Gastrocnemius medialis (tissue), 4 donors: ENCODE measurements around the gene EN2. TPM values are rescaled to one million over a fixed set of nuclear protein-coding genes. Genes with fewer than 3 reads are reported as not detected.

Experiments used
- ATAC-seq, 2 donors: fragments of 150-250 bp; one replicate each; pipeline ENCODE4 v1.9.1; 2016
- DNase-seq, 2 donors: peaks; one replicate each; pipeline ENCODE4 v3.0.0-alpha.2; 2019
- H3K27ac ChIP-seq, 4 donors: fragments of 200-600 bp; sonication (generic); 1 replicate in 1 of 4; 2 replicates in 3 of 4; pipeline ENCODE4 v1.5.1; 2016 to 2018; ENCODE audit warnings: mild to moderate bottlenecking in 2 of 4, moderate library complexity in 1 of 4
- H3K27me3 ChIP-seq, 3 donors: fragments of 200-600 bp; sonication (generic) in 2 of 3; 1 replicate in 1 of 3; 2 replicates in 2 of 3; pipeline versions ENCODE4 v1.5.1 to v1.6.0; 2016 to 2019; ENCODE audit warnings: mild to moderate bottlenecking in 1 of 3, moderate library complexity in 1 of 3
- H3K36me3 ChIP-seq, 2 donors: fragments of 200-600 bp; sonication (generic) in 1 of 2; one replicate each; pipeline ENCODE4 v1.5.1; 2017 to 2018
- H3K4me1 ChIP-seq, 2 donors: fragments of 200-600 bp; sonication (generic) in 1 of 2; one replicate each; pipeline ENCODE4 v1.5.1; 2016 to 2017; ENCODE audit warnings: mild to moderate bottlenecking in 2 of 2
- H3K4me3 ChIP-seq, 4 donors: fragments of 200-600 bp; sonication (generic) in 3 of 4; 1 replicate in 1 of 4; 2 replicates in 3 of 4; pipeline ENCODE4 v1.5.1; 2016 to 2019; ENCODE audit warnings: mild to moderate bottlenecking in 2 of 4
- H3K9me3 ChIP-seq, 3 donors: fragments of 200-600 bp; sonication (generic) in 2 of 3; 1 replicate in 1 of 3; 2 replicates in 2 of 3; pipeline ENCODE4 v1.5.1; 2016 to 2019
- POLR2A ChIP-seq, 2 donors: fragments of 450-650 bp; IDR thresholded peaks; one replicate each; pipeline ENCODE4 v1.6.1; 2017; ENCODE audit warnings: antibody characterized with exemption in 2 of 2, mild to moderate bottlenecking in 2 of 2, moderate library complexity in 2 of 2
- in situ Hi-C, 4 donors: fragments of 200-750 bp; cut with MboI; loops; one replicate each; pipeline versions ENCODE4 v1.15.0 to v1.8.0; 2017; ENCODE audit warnings: low sequenced_read_pairs in 4 of 4
- intact Hi-C: fragments of 100-400 bp; cut with DNase I; formaldehyde crosslinking; loops from one replicate; pipeline ENCODE4 v1.15.1; 2023; ENCODE audit warnings: low total_unique reads
- total RNA-seq, 4 donors: library from RNA; depleted of rRNA; stranded (reverse); fragments of >200 nt; gene quantifications; one replicate each; pipeline versions ENCODE4 v1.1.0 to v1.2.3, GENCODE V29; 2016
- TF ChIP-seq, protein P1 (sequence below), 5 experiments: fragments of 450-650 bp in 3 of 5; fragments of 200-600 bp in 2 of 5; sonication (generic) in 2 of 5; IDR thresholded peaks in 4 of 5; conservative IDR thresholded peaks in 1 of 5; 1 replicate in 4 of 5; 2 replicates in 1 of 5; pipeline ENCODE4 v1.5.1; 2016 to 2019; ENCODE audit warnings: antibody characterized with exemption in 5 of 5, mild to moderate bottlenecking in 3 of 5, moderate library complexity in 3 of 5

Gene EN2
- total RNA-seq, 4 donors from 2014 or later = 0.31 to 1.2 (median 0.65) TPM

DNA sequence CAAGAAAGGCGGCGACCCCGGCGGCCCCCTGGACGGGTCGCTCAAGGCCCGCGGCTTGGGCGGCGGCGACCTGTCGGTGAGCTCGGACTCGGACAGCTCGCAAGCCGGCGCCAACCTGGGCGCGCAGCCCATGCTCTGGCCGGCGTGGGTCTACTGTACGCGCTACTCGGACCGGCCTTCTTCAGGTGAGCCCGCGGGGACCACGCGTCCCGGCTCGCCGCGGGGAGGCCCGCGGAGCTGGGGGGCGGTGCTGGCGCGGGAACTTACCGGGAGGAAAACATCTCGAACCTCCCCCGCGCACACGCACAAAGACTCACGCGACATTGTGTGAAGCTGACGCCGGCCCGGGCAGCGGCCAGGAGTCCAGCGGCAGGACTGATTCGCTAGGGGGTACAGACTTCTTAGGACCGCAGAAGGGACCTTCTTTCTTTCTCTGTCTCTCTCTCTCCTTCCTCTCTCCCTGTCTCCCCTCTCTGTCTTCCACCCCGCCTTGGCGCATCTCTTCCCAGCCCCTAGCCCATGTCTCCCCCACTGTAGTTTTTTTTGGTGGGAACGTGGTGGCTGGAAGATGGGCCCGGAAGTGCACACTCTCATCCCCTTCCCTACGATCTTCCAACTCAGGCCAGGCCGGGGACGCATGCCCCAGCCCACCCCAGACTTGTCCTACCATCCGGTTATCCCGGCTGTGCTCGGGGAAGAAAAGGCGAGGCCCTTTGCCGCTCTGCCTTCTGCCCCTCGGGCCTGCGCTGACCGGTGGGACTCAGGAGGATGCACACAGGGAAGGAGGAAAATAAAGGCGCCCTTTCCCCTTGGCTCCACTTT is 1.2 kb downstream of the EN2 start:
- H3K27ac ChIP-seq = no peak overlapping the region
- peaks cover 33 to 37% of the 10 kb centered on the region in 2 donors for H3K4me1 ChIP-seq
- peaks cover 81 to 91% (median 86%) of the 10 kb centered on the region in 3 donors for H3K27me3 ChIP-seq
- H3K36me3 ChIP-seq = no peaks in the 10 kb centered on the region
- in situ Hi-C loops (no loop called here), intact Hi-C loops (loop anchor here (5.0 kb wide), 2 partner anchors 77 to 457 kb away; partner anchors contain the start of gene PAXIP1)
- DNase-seq = no peak
- H3K4me3 ChIP-seq = peak overlapping the region; percentile 43 to 55 (median 44)
- ATAC-seq = no peak
- H3K9me3 ChIP-seq = no peaks in the 10 kb centered on the region
- TF ChIP-seq, protein P1, sequence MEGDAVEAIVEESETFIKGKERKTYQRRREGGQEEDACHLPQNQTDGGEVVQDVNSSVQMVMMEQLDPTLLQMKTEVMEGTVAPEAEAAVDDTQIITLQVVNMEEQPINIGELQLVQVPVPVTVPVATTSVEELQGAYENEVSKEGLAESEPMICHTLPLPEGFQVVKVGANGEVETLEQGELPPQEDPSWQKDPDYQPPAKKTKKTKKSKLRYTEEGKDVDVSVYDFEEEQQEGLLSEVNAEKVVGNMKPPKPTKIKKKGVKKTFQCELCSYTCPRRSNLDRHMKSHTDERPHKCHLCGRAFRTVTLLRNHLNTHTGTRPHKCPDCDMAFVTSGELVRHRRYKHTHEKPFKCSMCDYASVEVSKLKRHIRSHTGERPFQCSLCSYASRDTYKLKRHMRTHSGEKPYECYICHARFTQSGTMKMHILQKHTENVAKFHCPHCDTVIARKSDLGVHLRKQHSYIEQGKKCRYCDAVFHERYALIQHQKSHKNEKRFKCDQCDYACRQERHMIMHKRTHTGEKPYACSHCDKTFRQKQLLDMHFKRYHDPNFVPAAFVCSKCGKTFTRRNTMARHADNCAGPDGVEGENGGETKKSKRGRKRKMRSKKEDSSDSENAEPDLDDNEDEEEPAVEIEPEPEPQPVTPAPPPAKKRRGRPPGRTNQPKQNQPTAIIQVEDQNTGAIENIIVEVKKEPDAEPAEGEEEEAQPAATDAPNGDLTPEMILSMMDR (IDR thresholded peaks at IDR 0.05 in 4 of 5, conservative IDR thresholded peaks at IDR 0.05 in 1 of 5) = no peak
- TF ChIP-seq POLR2A (IDR thresholded peaks at IDR 0.05) = no peak

DNA sequence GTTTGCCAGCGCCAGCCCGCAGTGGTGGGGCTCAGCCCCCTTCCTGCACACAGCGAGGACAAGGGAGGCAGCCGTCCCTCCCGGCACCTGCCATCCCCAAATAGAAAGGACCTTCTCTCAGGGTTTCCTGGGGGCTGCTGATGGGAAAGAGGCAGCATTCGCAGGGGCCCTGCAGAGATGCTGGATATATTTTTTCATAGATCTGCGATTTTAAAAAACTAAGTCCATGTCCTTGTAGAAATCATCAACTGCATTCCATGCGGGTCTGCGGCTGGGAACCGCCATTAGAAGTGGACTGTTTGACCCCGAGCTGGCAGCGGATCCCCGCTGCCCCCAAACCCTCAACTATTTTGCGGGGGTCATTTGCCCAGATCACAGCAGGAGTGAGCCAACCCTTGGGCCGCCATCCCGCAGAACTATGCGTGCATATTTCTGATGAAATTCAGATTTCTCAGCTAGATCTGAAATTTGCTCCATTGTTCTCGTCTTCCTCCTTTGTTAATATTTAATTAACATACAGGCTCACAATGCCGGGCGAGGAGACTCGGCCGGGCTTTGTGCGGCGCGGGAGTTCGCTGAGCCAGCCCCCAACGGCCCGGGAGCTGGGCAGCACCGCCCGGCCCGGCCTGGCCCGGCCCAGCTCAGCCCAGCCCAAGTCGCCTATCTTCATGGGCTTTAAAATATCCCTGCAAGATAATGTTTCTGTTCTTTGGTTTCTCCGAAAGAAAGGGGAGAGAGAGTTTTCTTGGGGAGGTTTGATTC is 2.0 kb downstream of the EN2 start:
- Histone ChIP-seq H3K4me1 (peaks cover 25 to 29% of the 10 kb centered on the region in 2 donors), H3K27ac (no peak overlapping the region), H3K27me3 (peaks cover 81 to 91% (median 86%) of the 10 kb centered on the region in 3 donors), H3K36me3 (no peaks in the 10 kb centered on the region), H3K4me3 (no peak overlapping the region), H3K9me3 (no peaks in the 10 kb centered on the region)
- no peak for TF ChIP-seq POLR2A (IDR thresholded peaks at IDR 0.05)
- TF ChIP-seq, protein P1 (IDR thresholded peaks at IDR 0.05 in 4 of 5, conservative IDR thresholded peaks at IDR 0.05 in 1 of 5) = no peak
- ATAC-seq = no peak
- intact Hi-C loops = loop anchor here (5.0 kb wide), 2 partner anchors 78 to 458 kb away; partner anchors contain the start of gene PAXIP1
- DNase-seq = no peak
- in situ Hi-C loops = no loop called here

DNA sequence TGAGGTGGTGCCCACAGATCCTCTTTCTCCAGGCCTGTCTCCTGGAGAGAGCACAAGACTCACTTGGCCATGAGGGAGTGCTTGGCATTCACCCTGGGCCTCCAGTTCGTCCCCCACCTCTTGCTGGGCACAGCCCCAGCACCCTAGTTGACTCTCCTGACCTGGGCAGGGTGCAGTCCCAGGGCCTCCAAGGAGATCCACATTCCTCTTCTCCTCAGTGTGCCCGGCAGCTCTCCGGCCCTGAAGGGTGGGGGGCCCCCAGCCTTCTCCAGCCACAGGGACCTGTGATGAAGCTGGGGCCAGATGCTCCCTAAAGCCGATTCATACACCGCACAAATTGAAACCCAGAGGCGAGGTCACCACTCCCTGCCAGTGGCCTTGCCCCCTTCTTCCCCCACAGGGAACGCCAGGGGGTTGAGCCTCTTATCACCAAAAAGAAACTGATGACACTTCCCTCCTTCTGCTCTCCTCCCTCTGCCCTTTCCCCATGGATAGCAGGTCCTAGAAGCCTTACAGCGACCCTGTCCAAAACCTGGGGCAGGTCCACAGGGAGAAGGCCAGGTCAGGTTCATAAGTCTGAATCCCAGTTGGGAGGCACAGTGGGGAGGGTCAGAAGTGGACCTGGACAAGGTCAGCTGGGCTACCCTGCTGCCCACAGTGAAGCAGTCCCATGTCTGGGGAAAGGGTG is 3.1 kb downstream of the EN2 start:
- no peak overlapping the region for H3K4me3 ChIP-seq
- intact Hi-C loops = no loop called here
- in situ Hi-C loops = no loop called here
- H3K4me1 ChIP-seq = peaks cover 23% of the 10 kb centered on the region in 2 donors
- H3K9me3 ChIP-seq = no peaks in the 10 kb centered on the region
- no peak for DNase-seq
- no peaks in the 10 kb centered on the region for H3K36me3 ChIP-seq
- TF ChIP-seq, protein P1 (IDR thresholded peaks at IDR 0.05 in 4 of 5, conservative IDR thresholded peaks at IDR 0.05 in 1 of 5) = no peak
- TF ChIP-seq POLR2A (IDR thresholded peaks at IDR 0.05) = no peak
- ATAC-seq = no peak
- H3K27ac ChIP-seq = no peak overlapping the region
- H3K27me3 ChIP-seq = peaks cover 81 to 91% (median 86%) of the 10 kb centered on the region in 3 donors

DNA sequence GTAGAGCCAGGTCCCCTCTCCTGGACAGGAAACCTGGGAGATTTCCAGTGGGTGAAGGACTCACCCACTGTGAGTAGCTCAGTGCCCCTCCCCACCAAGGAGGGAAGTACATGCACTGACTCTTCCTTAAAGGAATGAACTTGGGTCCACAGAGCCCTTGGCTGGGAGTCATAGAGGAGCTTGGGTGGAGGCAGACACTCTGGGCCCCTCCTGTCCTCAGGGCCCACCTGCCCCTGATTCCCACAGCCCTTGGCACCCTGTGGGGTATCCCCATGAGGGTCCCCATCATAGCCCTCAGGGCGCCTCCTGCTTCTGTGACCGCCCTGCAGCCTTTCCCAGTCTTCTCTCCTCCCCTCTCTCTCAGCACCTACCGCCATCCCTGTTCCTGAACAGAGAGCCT is 3.7 kb downstream of the EN2 start:
- TF ChIP-seq POLR2A (IDR thresholded peaks at IDR 0.05) = no peak
- TF ChIP-seq, protein P1 (IDR thresholded peaks at IDR 0.05 in 4 of 5, conservative IDR thresholded peaks at IDR 0.05 in 1 of 5) = no peak
- in situ Hi-C loops = no loop called here
- Histone ChIP-seq H3K4me3 (no peak overlapping the region), H3K27ac (no peak overlapping the region), H3K9me3 (no peaks in the 10 kb centered on the region), H3K4me1 (peaks cover 18 to 19% of the 10 kb centered on the region in 2 donors), H3K27me3 (peaks cover 81 to 91% (median 86%) of the 10 kb centered on the region in 3 donors), H3K36me3 (no peaks in the 10 kb centered on the region)
- no peak for DNase-seq
- no peak for ATAC-seq
- intact Hi-C loops = no loop called here
